NB4 (cell line): ENCODE results near the gene DDX4.
"Not testable (repeated sequence)": the region's sequence is repeated elsewhere in the genome, so short reads cannot be mapped to it uniquely, and the experiment has no call there.

ENCODE experiments used
- DNase-seq: peaks from one replicate; pipeline ENCODE4 v3.0.0; 2010; ENCODE audit warnings: low read depth
- H3K4me3 ChIP-seq: one replicate; pipeline ENCODE4 v1.5.1; 2011; ENCODE audit warnings: mild to moderate bottlenecking, low read depth, low read length, moderate library complexity
- CTCF ChIP-seq: IDR thresholded peaks from one replicate; pipeline ENCODE4 v1.5.1; 2012; ENCODE audit warnings: low read depth, low read length
- MAX ChIP-seq: IDR thresholded peaks from 2 replicates; pipeline ENCODE4 v1.6.1; 2011; ENCODE audit warnings: low read depth, low read length
- MYC ChIP-seq: IDR thresholded peaks from 2 replicates; pipeline ENCODE4 v1.6.1; 2011; ENCODE audit warnings: low read depth, low read length
- POLR2A ChIP-seq: IDR thresholded peaks from 2 replicates; pipeline ENCODE4 v1.6.1; 2011; ENCODE audit warnings: mild to moderate bottlenecking; ENCODE audit not compliant: insufficient read length; ENCODE audit errors: extremely low read depth

Gene DDX4

GRCh38 chr5:55750499-55750898, 12.6 kb downstream of the DDX4 start:
- no peak overlapping the region for H3K4me3 ChIP-seq
- DNase-seq = no peak
- no peak for TF ChIP-seq MYC
- no peak for TF ChIP-seq POLR2A
- TF ChIP-seq MAX = no peak
- no peak for TF ChIP-seq CTCF

- TF ChIP-seq POLR2A (no peak), MYC (no peak), CTCF (no peak), MAX (no peak)
- DNase-seq = no peak
- H3K4me3 ChIP-seq = no peak overlapping the region
Measured at GRCh38 chr5:55758231-55758630, 20.4 kb downstream of the DDX4 start.

- H3K4me3 ChIP-seq = no peak overlapping the region
- no peak for TF ChIP-seq CTCF
- TF ChIP-seq MYC = no peak
- TF ChIP-seq POLR2A = no peak
- no peak for TF ChIP-seq MAX
- DNase-seq = no peak
Measured at GRCh38 chr5:55758714-55759113, 20.9 kb downstream of the DDX4 start.

- DNase-seq, H3K4me3 ChIP-seq: not testable (repeated sequence)
Measured at GRCh38 chr5:55761721-55762120, 23.9 kb downstream of the DDX4 start.

GRCh38 chr5:55763746-55764420, 26.0 kb downstream of the DDX4 start:
- no peak for DNase-seq
- no peak overlapping the region for H3K4me3 ChIP-seq
- TF ChIP-seq MAX (no peak), MYC (no peak), CTCF (no peak), POLR2A (no peak)

- DNase-seq = no peak
- no peak overlapping the region for H3K4me3 ChIP-seq
- TF ChIP-seq POLR2A (no peak), MYC (no peak), CTCF (no peak)
Measured at GRCh38 chr5:55768279-55768678, 30.4 kb downstream of the DDX4 start.
